Peyer's patch (tissue), 4 donors: ENCODE data around the gene ITGA5. TPM values are rescaled to one million over a fixed set of nuclear protein-coding genes. Genes with fewer than 3 reads are reported as not detected.

Experiments
- DNase-seq, 3 donors: peaks; one replicate each; pipeline ENCODE4 v3.0.0-alpha.2; 2017 to 2019
- H3K27ac ChIP-seq, 4 donors: fragments of 200-600 bp; sonication (generic); one replicate each; pipeline ENCODE4 v1.5.1; 2016 to 2019
- H3K27me3 ChIP-seq, 2 donors: fragments of 200-600 bp; sonication (generic); one replicate each; pipeline ENCODE4 v1.5.1; 2019
- H3K36me3 ChIP-seq, 3 donors: fragments of 200-600 bp; sonication (generic); one replicate each; pipeline ENCODE4 v1.5.1; 2016 to 2019
- H3K4me1 ChIP-seq, 4 donors: fragments of 200-600 bp; sonication (generic); one replicate each; pipeline ENCODE4 v1.5.1; 2016 to 2019
- H3K4me3 ChIP-seq, 4 donors: fragments of 200-600 bp; sonication (generic); 1 replicate in 3 of 4; 2 replicates in 1 of 4; pipeline ENCODE4 v1.5.1; 2016 to 2019; ENCODE audit warnings: mild to moderate bottlenecking in 1 of 4
- H3K9me3 ChIP-seq, 4 donors: fragments of 200-600 bp; sonication (generic); one replicate each; pipeline ENCODE4 v1.5.1; 2016 to 2019; ENCODE audit warnings: mild to moderate bottlenecking in 1 of 4
- CTCF ChIP-seq, 6 experiments: fragments of 450-650 bp in 4 of 6; fragments of 200-600 bp in 2 of 6; sonication (generic) in 1 of 6; IDR thresholded peaks; one replicate each; pipeline ENCODE4 v1.5.1; 2017 to 2019; ENCODE audit warnings: antibody characterized with exemption in 6 of 6, mild to moderate bottlenecking in 3 of 6, moderate library complexity in 1 of 6
- POLR2A ChIP-seq, 2 donors: fragments of 450-650 bp; IDR thresholded peaks; one replicate each; pipeline ENCODE4 v1.5.1; 2017; ENCODE audit warnings: antibody characterized with exemption in 2 of 2, mild to moderate bottlenecking in 2 of 2, moderate library complexity in 2 of 2
- total RNA-seq, 4 donors: library from RNA; depleted of rRNA; stranded (reverse); fragments of >200 nt; gene quantifications; one replicate each; pipeline ENCODE4 v1.1.0, GENCODE V29; 2016

Gene ITGA5
- total RNA-seq, 4 donors from 2014 or later = 21.0 to 78.4 (median 44.5) TPM

DNA sequence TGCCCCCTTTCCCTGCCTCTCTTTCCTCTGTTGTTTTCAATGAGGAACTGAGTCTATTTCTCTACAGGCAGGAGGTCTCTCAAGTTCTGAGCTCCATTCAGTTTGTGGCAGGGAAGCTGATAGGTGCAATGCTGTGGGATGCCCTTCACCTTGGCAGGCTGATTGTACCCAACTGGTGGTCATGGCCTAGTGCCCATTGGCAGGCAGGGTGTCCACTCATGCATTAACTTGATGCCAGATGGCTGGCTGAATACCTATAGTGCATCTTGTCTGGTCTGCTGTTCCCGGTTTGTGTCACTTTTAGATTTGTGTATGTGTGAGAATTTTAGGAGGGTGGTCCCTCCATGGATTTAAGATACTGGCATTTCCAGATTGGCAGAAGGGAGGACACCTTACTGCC lies 20.0 kb upstream of the ITGA5 start:
- no peak overlapping the region for H3K27ac ChIP-seq
- H3K9me3 ChIP-seq = no peaks in the 10 kb centered on the region
- H3K4me1 ChIP-seq = no peaks in the 10 kb centered on the region
- no peak for TF ChIP-seq CTCF (IDR thresholded peaks at IDR 0.05)
- no peak for TF ChIP-seq POLR2A (IDR thresholded peaks at IDR 0.05)
- no peak for DNase-seq
- H3K4me3 ChIP-seq = no peak overlapping the region
- no peaks in the 10 kb centered on the region for H3K36me3 ChIP-seq
- H3K27me3 ChIP-seq = no peaks in the 10 kb centered on the region

GRCh38 chr12:54438517-54438916 lies 19.5 kb upstream of the ITGA5 start:
- Histone ChIP-seq H3K4me3 (no peak overlapping the region), H3K27me3 (no peaks in the 10 kb centered on the region), H3K9me3 (no peaks in the 10 kb centered on the region), H3K36me3 (no peaks in the 10 kb centered on the region), H3K4me1 (no peaks in the 10 kb centered on the region), H3K27ac (no peak overlapping the region)
- no peak for DNase-seq
- TF ChIP-seq CTCF (IDR thresholded peaks at IDR 0.05) (no peak), POLR2A (IDR thresholded peaks at IDR 0.05) (no peak)

- H3K9me3 ChIP-seq = no peaks in the 10 kb centered on the region
- no peaks in the 10 kb centered on the region for H3K4me1 ChIP-seq
- no peak for DNase-seq
- H3K27ac ChIP-seq = no peak overlapping the region
- H3K27me3 ChIP-seq = no peaks in the 10 kb centered on the region
- H3K36me3 ChIP-seq = no peaks in the 10 kb centered on the region
- H3K4me3 ChIP-seq = no peak overlapping the region
- TF ChIP-seq CTCF (IDR thresholded peaks at IDR 0.05) = no peak
- TF ChIP-seq POLR2A (IDR thresholded peaks at IDR 0.05) = no peak
Measured at GRCh38 chr12:54437697-54438096, 18.6 kb upstream of the ITGA5 start.

GRCh38 chr12:54437243-54437642 lies 18.2 kb upstream of the ITGA5 start:
- H3K4me3 ChIP-seq = no peak overlapping the region
- TF ChIP-seq POLR2A (IDR thresholded peaks at IDR 0.05) = no peak
- no peak for TF ChIP-seq CTCF (IDR thresholded peaks at IDR 0.05)
- H3K4me1 ChIP-seq = peaks cover 0 to 4% (median 0%) of the 10 kb centered on the region in 4 donors

GRCh38 chr12:54432815-54433164 lies 13.7 kb upstream of the ITGA5 start:
- TF ChIP-seq CTCF (IDR thresholded peaks at IDR 0.05) (no peak), POLR2A (IDR thresholded peaks at IDR 0.05) (no peak)
- peaks cover 0 to 25% (median 0%) of the 10 kb centered on the region in 4 donors for H3K4me1 ChIP-seq
- H3K27me3 ChIP-seq = no peaks in the 10 kb centered on the region
- peak overlapping the region; percentile 1 to 77 (median 36) for H3K27ac ChIP-seq
- peak overlapping the region in 1 of 4 donors; percentile 0 for H3K4me3 ChIP-seq
- no peaks in the 10 kb centered on the region for H3K9me3 ChIP-seq
- DNase-seq = no peak
- no peaks in the 10 kb centered on the region for H3K36me3 ChIP-seq

More at GRCh38 chr12:54437243-54437642, 18.2 kb upstream of the ITGA5 start:
- Histone ChIP-seq H3K27me3 (no peaks in the 10 kb centered on the region), H3K27ac (no peak overlapping the region), H3K9me3 (no peaks in the 10 kb centered on the region), H3K36me3 (no peaks in the 10 kb centered on the region)
- DNase-seq = no peak
